Activated CD8-positive, alpha-beta T cell treated with anti-CD3 and anti-CD28 coated beads for 36 hours (primary cell): ENCODE measurements around the gene PPP1R3G. TPM values are rescaled to one million over a fixed set of nuclear protein-coding genes. Genes with fewer than 3 reads are reported as not detected.

ENCODE experiments used
- ATAC-seq: fragments of 200-7000 bp; cut with Tn5 transposase; one replicate; pipeline ENCODE4 v1.10.0; 2021; ENCODE audit warnings: mild to moderate bottlenecking, moderate library complexity
- CTCF ChIA-PET: fragments of 350-600 bp; sonication (Branson Sonifier 250); formaldehyde crosslinking; loops from one replicate; lab custom pipeline; 2021; ENCODE audit warnings: antibody characterized with exemption; lab: Charles Lee
- POLR2A ChIA-PET: fragments of 350-600 bp; sonication (Branson Sonifier 250); formaldehyde crosslinking; loops from one replicate; lab custom pipeline; 2021; ENCODE audit warnings: antibody characterized with exemption; lab: Charles Lee
- DNase-seq: peaks from one replicate; pipeline ENCODE4 v3.0.0-alpha.2; 2020
- H3K27ac Mint-ChIP-seq: one replicate; pipeline ENCODE4 v1.8.0; 2021; ENCODE audit warnings: mild to moderate bottlenecking, mixed read lengths
- H3K27me3 Mint-ChIP-seq: one replicate; pipeline ENCODE4 v1.8.0; 2021; ENCODE audit warnings: mixed read lengths
- H3K36me3 Mint-ChIP-seq: one replicate; pipeline ENCODE4 v1.8.0; 2021; ENCODE audit warnings: low read depth, mixed read lengths
- H3K4me1 Mint-ChIP-seq: one replicate; pipeline ENCODE4 v1.8.0; 2021; ENCODE audit warnings: low read depth, mixed read lengths
- H3K4me3 Mint-ChIP-seq: one replicate; pipeline ENCODE4 v1.8.0; 2021; ENCODE audit warnings: mild to moderate bottlenecking, moderate library complexity, mixed read lengths
- H3K9me3 Mint-ChIP-seq: one replicate; pipeline ENCODE4 v1.8.0; 2021; ENCODE audit warnings: mixed read lengths
- CTCF ChIP-seq: fragments of 200-600 bp; IDR thresholded peaks from one replicate; pipeline ENCODE4 v1.8.0; 2022; ENCODE audit warnings: antibody characterized with exemption, mild to moderate bottlenecking
- intact Hi-C: fragments of 100-400 bp; cut with micrococcal nuclease; formaldehyde crosslinking; loops from one replicate; pipeline ENCODE4 v1.10.0; 2022
- total RNA-seq, 2 experiments: library from RNA; stranded (reverse); gene quantifications; one replicate each; pipeline ENCODE4 v1.2.3, GENCODE V29; 2021

The PPP1R3G gene
- total RNA-seq, 2 experiments from 2014 or later = 0.14 to 0.16 TPM

- no peak overlapping the region for H3K4me3 Mint-ChIP-seq
- intact Hi-C loops = no loop called here
- H3K27ac Mint-ChIP-seq = no peak overlapping the region
- no peak for TF ChIP-seq CTCF
- DNase-seq (no peak), ATAC-seq (no peak)
- H3K9me3 Mint-ChIP-seq = no peaks in the 10 kb centered on the region
- no peaks in the 10 kb centered on the region for H3K36me3 Mint-ChIP-seq
- H3K4me1 Mint-ChIP-seq = peaks cover 4% of the 10 kb centered on the region
- POLR2A ChIA-PET = interaction anchor here (0.5 kb wide), 1 partner anchor 308 kb away, joined by 3 read pairs; no protein-coding TSS in a partner anchor
- CTCF ChIA-PET = interaction anchor here (1.2 kb wide), 1 partner anchor 311 kb away, joined by 4 read pairs; no protein-coding TSS in a partner anchor
- peaks cover 37% of the 10 kb centered on the region for H3K27me3 Mint-ChIP-seq
Measured at GRCh38 chr6:5091210-5092069, 6.3 kb downstream of the PPP1R3G start.

GRCh38 chr6:5093231-5094015 lies 8.3 kb downstream of the PPP1R3G start:
- no peak overlapping the region for H3K4me3 Mint-ChIP-seq
- ChIA-PET CTCF (no interaction called here), POLR2A (no interaction called here)
- peaks cover 23% of the 10 kb centered on the region for H3K27me3 Mint-ChIP-seq
- no peaks in the 10 kb centered on the region for H3K36me3 Mint-ChIP-seq
- ATAC-seq (no peak), DNase-seq (no peak)
- intact Hi-C loops = no loop called here
- H3K4me1 Mint-ChIP-seq = peaks cover 4% of the 10 kb centered on the region
- no peak for TF ChIP-seq CTCF
- no peaks in the 10 kb centered on the region for H3K9me3 Mint-ChIP-seq
- H3K27ac Mint-ChIP-seq = no peak overlapping the region

- Mint-ChIP-seq H3K36me3 (no peaks in the 10 kb centered on the region), H3K9me3 (no peaks in the 10 kb centered on the region), H3K27ac (no peak overlapping the region), H3K4me1 (peaks cover 4% of the 10 kb centered on the region), H3K4me3 (no peak overlapping the region), H3K27me3 (peaks cover 20% of the 10 kb centered on the region)
- no peak for DNase-seq
- intact Hi-C loops = no loop called here
- TF ChIP-seq CTCF = no peak
- ChIA-PET POLR2A (no interaction called here), CTCF (no interaction called here)
- ATAC-seq = no peak
Measured at GRCh38 chr6:5094327-5094726, 9.2 kb downstream of the PPP1R3G start.

- DNase-seq (no peak), ATAC-seq (no peak)
- no peak for TF ChIP-seq CTCF
- Mint-ChIP-seq H3K27ac (no peak overlapping the region), H3K9me3 (no peaks in the 10 kb centered on the region), H3K4me3 (no peak overlapping the region), H3K36me3 (no peaks in the 10 kb centered on the region), H3K4me1 (peaks cover 4% of the 10 kb centered on the region), H3K27me3 (peaks cover 17% of the 10 kb centered on the region)
- intact Hi-C loops = no loop called here
- POLR2A ChIA-PET = no interaction called here
- CTCF ChIA-PET = no interaction called here
Measured at GRCh38 chr6:5095236-5095635, 10.1 kb downstream of the PPP1R3G start.

GRCh38 chr6:5096482-5096881 lies 11.3 kb downstream of the PPP1R3G start:
- H3K4me3 Mint-ChIP-seq = no peak overlapping the region
- POLR2A ChIA-PET = no interaction called here
- CTCF ChIA-PET = no interaction called here
- DNase-seq (no peak), ATAC-seq (no peak)
- no peaks in the 10 kb centered on the region for H3K36me3 Mint-ChIP-seq
- intact Hi-C loops = no loop called here
- H3K27ac Mint-ChIP-seq = no peak overlapping the region
- H3K9me3 Mint-ChIP-seq = no peaks in the 10 kb centered on the region
- TF ChIP-seq CTCF = no peak
- peaks cover 1% of the 10 kb centered on the region for H3K4me1 Mint-ChIP-seq
- peaks cover 9% of the 10 kb centered on the region for H3K27me3 Mint-ChIP-seq
